ENCODE results near the gene RGL2.
"Not testable (repeated sequence)": the region's sequence is repeated elsewhere in the genome, so short reads cannot be mapped to it uniquely, and the experiment has no call there.

RGL2 gene

GRCh38 chr6:33273924-33274902 lies 24.5 kb downstream of the RGL2 start:
- no peak for DNase-seq (ENCODE audit: low read depth, low spot score)

- DNase-seq (ENCODE audit: low read depth, low spot score), result no peak
These were observed 25.4 kb downstream of the RGL2 start for GRCh38 chr6:33273129-33273923.

GRCh38 chr6:33272275-33273128 lies 26.2 kb downstream of the RGL2 start:
- DNase-seq (ENCODE audit: low read depth, low spot score), result no peak

GRCh38 chr6:33271468-33272274 lies 27.1 kb downstream of the RGL2 start, which contains the start of the genes RPS18 and VPS52:
TSS of gene RPS18 (plus strand) at chr6:33272075. CDS start at chr6:33272120, 45 bp downstream.
TSS of gene VPS52 (minus strand) at chr6:33271876. CDS start at chr6:33271675, 201 bp downstream.
- peak; percentile 88 for DNase-seq (ENCODE audit: low read depth, low spot score)

GRCh38 chr6:33271117-33271467 lies 27.6 kb downstream of the RGL2 start:
- DNase-seq (ENCODE audit: low read depth, low spot score), result no peak

- no peak for DNase-seq (ENCODE audit: low read depth, low spot score)
These were observed 34.7 kb downstream of the RGL2 start for GRCh38 chr6:33264015-33264414.

- DNase-seq (ENCODE audit: low read depth, low spot score), result not testable (repeated sequence)
These were observed 36.3 kb downstream of the RGL2 start for GRCh38 chr6:33262490-33262889.

GRCh38 chr6:33259032-33259431 lies 39.7 kb downstream of the RGL2 start:
- no peak for DNase-seq (ENCODE audit: low read depth, low spot score)

- DNase-seq (ENCODE audit: low read depth, low spot score), result no peak
These were observed 44.2 kb downstream of the RGL2 start for GRCh38 chr6:33254591-33254990.

- DNase-seq (ENCODE audit: low read depth, low spot score), result no peak
These were observed 46.0 kb downstream of the RGL2 start for GRCh38 chr6:33252759-33253158.

- DNase-seq (ENCODE audit: low read depth, low spot score), result no peak
These were observed 47.2 kb downstream of the RGL2 start for GRCh38 chr6:33251395-33252012.

GRCh38 chr6:33250731-33251130 lies 48.0 kb downstream of the RGL2 start:
- no peak for DNase-seq (ENCODE audit: low read depth, low spot score)

- no peak for DNase-seq (ENCODE audit: low read depth, low spot score)
These were observed 48.8 kb downstream of the RGL2 start for GRCh38 chr6:33249732-33250630.

GRCh38 chr6:33248932-33249731 lies 49.6 kb downstream of the RGL2 start:
- peak; percentile 92 for DNase-seq (ENCODE audit: low read depth, low spot score)

GRCh38 chr6:33248643-33248931 lies 50.2 kb downstream of the RGL2 start:
- no peak for DNase-seq (ENCODE audit: low read depth, low spot score)

- peak; percentile 85 for DNase-seq (ENCODE audit: low read depth, low spot score)
These were observed 50.6 kb downstream of the RGL2 start for GRCh38 chr6:33247977-33248642.

- no peak for DNase-seq (ENCODE audit: low read depth, low spot score)
These were observed 55.3 kb downstream of the RGL2 start for GRCh38 chr6:33243476-33243875.

- DNase-seq (ENCODE audit: low read depth, low spot score), result no peak
These were observed 56.8 kb downstream of the RGL2 start for GRCh38 chr6:33241968-33242367.

Measured in activated CD4-positive, CD25-positive, alpha-beta regulatory T cell treated with anti-CD3 and anti-CD28 coated beads, Interleukin-2, amount 50 U/mL, for 16 hours (primary cell).